Activated CD8-positive, alpha-beta memory T cell treated with anti-CD3 and anti-CD28 coated beads, Interleukin-2, amount 50 U/mL, for 4 hours (primary cell): ENCODE measurements around the gene DOCK6.
A peak's percentile ranks its signal among the peaks of the same experiment; 100 is the strongest.
"Not testable (repeated sequence)": the region's sequence is repeated elsewhere in the genome, so short reads cannot be mapped to it uniquely, and the experiment has no call there.

Source experiments
- DNase-seq: peaks from one replicate; pipeline ENCODE4 v3.0.0-alpha.2; 2020

Gene DOCK6

DNA sequence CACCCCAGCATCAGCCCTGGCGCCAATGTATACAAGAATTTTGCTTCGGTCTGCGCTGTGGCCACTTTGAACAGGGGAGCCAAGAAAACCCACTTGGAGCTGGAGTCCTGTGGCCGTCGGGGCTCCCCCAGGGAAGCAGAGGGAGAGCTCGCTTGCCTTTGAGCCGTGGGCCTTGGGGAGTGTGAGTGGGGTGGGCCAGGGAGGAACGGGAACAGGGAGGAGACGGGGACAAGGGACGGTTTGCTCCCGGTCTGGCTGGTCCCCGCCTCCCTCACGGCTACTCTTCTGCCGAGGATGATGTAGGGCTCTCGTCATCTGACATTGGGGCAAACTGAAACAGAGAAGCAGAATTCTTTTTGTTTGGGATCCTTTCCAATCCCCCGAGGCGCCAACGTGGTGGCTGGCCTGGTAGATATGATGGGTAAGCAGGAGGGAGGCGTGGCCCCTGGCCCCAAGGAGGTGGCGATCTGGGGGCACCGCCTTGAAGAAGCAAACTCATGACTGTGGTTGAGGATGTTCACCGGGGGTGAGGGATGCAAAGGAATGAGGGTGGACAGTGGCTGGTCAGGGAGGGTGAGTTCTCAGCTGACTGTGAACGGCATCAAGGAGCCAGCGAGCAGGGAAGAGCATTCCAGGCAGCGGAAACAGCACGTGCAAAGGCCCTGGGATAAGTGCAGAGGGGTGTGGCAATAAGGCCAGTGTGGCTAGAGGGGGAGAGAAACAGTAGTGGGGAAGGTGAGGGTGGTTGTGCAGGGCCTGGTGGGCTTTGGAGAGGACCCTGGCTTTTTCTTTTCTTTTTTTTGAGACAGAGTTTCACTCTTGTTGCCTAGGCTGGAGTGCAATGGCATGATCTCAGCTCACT lies 95.8 kb downstream of the DOCK6 start:
- no peak for DNase-seq

DNA sequence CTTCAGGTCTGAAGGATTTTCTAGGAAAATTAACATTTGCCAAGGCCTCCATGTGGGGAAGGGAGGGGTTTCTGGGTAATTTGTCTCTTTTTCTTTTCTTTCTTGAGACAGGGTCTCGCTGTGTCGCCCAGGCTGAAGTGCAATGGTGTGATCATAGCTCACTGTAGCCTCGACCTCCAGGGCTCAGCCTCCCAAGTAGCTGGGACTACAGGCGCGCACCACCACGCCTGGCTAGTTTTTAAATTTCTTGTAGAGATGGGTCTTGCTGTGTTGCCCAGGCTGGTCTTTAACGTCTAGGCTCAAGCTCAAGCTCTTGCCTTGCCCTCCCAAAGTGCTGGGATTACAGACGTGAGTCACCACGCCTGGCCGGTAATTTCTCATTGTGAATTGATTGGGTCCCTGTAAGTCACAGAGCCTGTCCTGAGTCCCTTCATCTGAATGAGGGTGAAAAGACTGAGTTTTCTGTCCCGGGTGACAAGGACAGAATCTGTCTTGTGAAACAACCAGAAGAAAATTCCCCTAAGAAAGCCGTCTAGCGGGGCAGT lies 96.8 kb downstream of the DOCK6 start:
- no peak for DNase-seq

DNA sequence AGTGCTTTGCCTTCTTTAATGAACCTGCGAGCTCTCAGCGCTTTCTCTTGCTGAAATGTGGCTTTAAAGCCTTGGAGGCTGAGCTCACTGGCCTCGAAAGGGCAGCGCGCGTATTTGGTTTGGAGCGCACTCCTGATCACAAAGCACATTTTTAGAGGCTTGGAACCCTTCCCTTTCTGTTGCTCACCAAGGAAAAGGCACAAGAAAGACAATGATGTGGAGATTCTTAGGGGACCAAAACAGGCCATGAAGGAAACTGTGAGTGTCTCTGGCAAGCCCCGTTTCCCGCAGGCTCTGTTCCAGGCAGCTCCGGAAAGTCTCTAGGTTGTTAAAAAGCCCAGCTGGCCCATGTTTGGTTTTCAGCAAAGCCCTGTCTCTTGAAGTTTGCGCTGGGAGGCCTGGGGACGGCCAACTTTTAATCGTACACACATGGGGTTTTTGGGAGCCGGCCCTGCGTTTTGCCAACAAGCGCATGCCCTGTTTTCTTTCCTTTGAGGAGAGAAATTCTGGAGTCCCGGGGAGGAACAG lies 97.4 kb downstream of the DOCK6 start:
- DNase-seq = no peak

DNA sequence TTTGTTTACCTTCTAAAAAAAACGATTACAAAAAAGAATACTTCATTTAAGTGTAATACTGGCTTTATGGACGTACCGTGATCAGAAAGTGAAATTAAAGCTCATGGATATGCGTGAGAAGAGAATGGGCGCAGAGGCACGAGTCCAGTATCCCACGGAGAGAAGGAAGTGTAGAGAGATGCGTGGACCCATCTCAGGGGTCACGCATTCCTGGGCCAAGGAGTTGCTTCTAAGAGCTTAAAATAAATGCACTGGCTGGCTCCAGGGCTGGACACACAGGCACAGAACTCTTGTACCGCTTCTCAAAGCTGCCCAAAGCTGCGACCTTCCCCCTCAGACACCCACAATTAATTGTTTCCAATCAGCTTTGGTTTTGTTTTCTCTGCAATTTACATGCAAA lies 98.0 kb downstream of the DOCK6 start:
- DNase-seq = no peak

DNA sequence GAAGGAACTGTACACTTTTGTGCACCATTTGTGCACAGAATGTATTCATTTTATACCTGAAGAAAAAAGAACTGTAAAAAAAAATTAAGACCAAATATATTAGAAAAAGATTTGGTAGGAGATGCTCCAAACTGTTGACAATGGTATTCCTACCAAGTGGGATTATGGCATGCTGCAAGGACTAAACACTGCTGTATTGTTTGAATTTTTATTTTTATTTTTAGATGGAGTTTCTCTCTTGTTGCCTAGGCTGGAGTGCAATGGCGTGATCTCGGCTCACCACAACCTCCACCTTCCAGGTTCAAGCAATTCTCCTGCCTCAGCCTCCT lies 101.9 kb downstream of the DOCK6 start:
- DNase-seq = not testable (repeated sequence)

DNA sequence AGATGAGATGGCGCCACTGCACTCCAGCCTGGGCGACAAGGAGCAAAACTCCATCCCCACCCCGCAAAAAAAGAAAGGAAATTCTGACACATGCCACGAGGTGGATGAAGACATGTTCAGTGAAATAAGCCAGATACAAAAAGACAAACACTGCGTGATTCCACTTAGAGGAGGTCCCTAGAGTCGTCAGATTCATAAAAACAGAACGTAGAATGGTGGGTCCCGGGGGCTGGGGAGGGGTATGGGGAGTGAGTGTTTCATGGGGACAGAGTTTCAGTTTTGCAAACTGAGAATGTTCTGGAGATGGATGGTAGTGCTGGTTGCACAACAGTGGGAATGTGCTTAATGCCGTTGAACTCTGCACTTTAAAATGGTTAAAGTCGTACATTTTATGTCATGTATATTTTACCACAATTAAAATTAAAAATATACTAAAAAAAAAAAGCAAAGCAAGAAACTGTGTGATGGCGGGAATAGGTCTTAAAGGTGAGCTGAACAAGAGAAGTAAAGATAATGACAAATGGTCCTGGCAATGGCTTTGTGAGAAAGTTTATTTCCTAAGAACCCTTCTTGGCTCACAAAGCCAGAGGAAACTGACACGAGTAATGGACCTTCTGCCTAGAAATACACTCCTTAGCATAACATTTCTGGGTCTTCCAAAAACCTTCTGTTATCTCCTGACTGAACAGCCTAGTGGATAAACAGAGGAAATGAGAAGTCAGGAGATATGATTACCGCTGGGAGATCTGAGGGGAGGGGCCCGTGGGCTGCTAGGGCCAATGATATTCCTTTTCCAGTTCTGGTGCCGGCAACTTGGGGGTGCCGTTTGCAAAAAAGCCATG lies 102.5 kb downstream of the DOCK6 start:
- DNase-seq = no peak

DNA sequence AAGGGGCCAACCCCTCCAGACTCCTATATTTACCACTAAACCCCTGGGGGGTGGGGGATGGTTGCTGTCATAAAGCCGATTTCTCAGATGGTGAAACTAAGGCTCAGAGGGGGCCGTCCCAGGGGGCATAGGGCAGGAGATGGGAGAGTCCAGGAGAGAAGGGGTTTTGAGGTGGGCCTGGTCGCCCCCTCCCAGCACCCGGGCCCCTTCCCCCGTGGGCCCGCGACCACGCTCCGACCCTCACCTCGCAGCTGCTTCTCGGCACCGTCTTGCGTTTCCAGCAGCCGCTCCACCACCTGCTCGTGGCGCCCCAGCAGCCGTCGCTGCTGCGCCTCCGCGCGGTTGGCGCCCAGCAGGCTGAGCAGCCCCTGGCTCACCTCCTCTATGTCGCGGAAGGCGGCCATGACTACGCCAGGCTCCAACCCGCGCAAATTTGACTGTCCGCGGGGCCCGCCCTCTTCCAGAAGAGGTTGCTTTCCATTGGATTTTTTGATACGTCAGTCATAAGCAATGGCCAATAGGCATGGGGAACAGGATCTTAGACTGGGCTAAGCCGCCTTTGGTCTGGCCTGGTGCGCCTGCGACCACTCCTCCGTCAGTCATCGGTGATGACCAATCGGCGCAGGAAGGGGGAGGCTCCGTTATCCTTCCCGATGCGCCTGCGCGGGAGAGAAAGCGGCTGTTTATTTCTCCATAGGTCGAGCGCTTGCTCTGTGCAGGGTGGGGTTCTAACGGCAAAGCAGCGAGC lies 106.8 kb downstream of the DOCK6 start, which contains the start of gene SPC24:
Gene SPC24 (minus strand): TSS at position 410 of the 748 bp plus-strand sequence. CDS start 6 bp downstream, at position 404.
- DNase-seq = peak; percentile 84

DNA sequence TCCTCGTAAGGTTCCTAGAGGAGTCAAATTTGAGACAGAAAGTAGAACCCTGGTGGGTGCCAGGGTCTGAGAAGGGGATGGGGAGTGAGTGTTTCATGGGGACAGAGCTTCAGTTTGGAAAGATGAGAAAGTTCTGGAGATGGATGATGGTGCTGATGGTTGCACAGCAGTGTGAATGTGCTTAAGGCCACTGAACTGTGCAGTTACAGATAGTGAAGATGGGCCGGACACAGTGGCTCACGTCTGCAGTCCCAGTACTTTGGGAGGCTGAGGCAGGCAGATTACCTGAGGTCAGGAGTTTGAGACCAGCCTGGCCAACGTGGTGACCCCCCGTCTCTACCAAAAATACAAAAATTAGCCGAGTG lies 107.7 kb downstream of the DOCK6 start:
- DNase-seq = no peak

DNA sequence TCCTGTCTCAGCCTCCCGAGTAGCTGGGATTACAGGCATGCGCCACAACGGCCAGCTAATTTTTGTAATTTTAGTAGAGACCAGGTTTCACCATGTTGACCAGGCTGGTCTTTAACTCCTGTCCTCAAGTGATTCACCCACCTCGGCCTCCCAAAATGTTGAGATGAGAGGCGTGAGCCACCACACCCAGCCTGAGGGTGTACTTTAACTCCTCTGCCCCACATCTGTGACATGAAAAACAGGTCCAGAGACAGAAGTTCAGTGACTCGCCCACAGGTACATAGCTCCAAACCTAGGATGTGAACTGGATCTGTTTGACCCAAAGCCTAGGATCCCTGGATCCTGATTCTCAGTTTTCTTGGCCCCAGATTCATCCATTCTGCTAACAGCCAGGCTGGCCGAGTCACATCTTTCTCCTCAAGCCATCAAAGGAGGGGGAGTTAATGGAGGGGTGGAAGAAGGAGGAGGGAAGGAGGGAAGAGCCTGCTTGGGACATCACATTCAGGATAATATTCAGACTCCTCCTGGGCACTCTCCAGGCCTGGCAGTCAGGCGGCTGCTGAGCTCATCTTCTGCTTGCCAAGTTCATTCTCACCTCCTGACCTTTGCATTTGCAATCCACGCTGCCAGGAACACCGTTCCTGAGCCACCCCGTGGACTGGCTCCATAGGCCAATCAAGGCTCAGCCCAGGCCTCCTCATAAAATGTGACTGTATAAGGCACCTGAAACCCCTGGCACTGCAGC lies 109.8 kb downstream of the DOCK6 start:
- DNase-seq = no peak

DNA sequence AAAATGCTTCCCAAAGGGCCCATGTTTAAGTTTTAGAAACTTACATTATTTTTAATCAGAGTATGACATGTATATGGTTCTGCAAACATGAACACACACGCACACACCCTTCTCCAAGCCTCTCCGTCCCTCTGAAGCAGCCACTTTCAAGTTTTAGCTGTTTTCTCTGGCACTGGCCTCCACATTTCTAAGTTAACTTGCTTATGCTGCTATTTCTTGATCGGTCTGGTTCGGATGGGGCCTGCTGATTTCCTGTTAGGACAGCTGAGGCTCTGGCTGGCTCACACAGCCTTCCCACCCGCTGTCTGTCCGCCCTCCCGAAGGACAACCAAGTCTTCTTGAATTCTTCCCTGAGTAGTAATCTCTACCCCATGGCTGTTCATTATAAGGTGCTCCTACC lies 111.1 kb downstream of the DOCK6 start:
- DNase-seq = no peak
